AG04449 (cell line): ENCODE measurements around the gene PIK3AP1.
"Not testable (repeated sequence)": the region's sequence is repeated elsewhere in the genome, so short reads cannot be mapped to it uniquely, and the experiment has no call there.

ENCODE experiments used
- CTCF ChIA-PET: fragments of 350-600 bp; formaldehyde crosslinking; extraction: SDS; loops from one replicate; lab custom pipeline; 2021; ENCODE audit warnings: antibody characterized with exemption; lab: Yijun Ruan, JAX
- POLR2A ChIA-PET: fragments of 400-600, 350-600 bp; formaldehyde crosslinking; extraction: SDS; loops from one replicate; lab custom pipeline; 2020; ENCODE audit warnings: antibody characterized with exemption, inconsistent platforms; lab: Yijun Ruan, JAX
- DNase-seq: peaks from one replicate; pipeline ENCODE4 v3.0.0-alpha.2; 2010; ENCODE audit warnings: low read depth, low spot score
- H3K4me3 ChIP-seq: 2 replicates; pipeline ENCODE4 v1.5.1; 2011; ENCODE audit warnings: low read depth, mild to moderate bottlenecking, control low read depth, low read length
- CTCF ChIP-seq: IDR thresholded peaks from one replicate; pipeline ENCODE4 v1.5.1; 2011; ENCODE audit warnings: mild to moderate bottlenecking, moderate library complexity, low read length, control low read depth, inconsistent platforms; ENCODE audit not compliant: insufficient read depth; ENCODE audit errors: missing control alignments

Gene PIK3AP1

GRCh38 chr10:96746503-96746902 lies 26.2 kb upstream of the PIK3AP1 start:
- CTCF ChIA-PET, result interaction anchor here (0.9 kb wide), 1 partner anchor 106 kb away, joined by 4 read pairs; no protein-coding TSS in a partner anchor

GRCh38 chr10:96745950-96746349 lies 25.6 kb upstream of the PIK3AP1 start:
- H3K4me3 ChIP-seq, result no peak overlapping the region
- no peak for TF ChIP-seq CTCF
- ChIA-PET CTCF (interaction anchor here (0.9 kb wide), 1 partner anchor 105 kb away, joined by 4 read pairs; no protein-coding TSS in a partner anchor), POLR2A (no interaction called here)
- DNase-seq, result no peak

More at GRCh38 chr10:96746503-96746902, 26.2 kb upstream of the PIK3AP1 start:
- POLR2A ChIA-PET, result no interaction called here
- no peak for DNase-seq
- no peak overlapping the region for H3K4me3 ChIP-seq
- no peak for TF ChIP-seq CTCF

- POLR2A ChIA-PET, result no interaction called here
- no peak for DNase-seq
Observed at GRCh38 chr10:96743988-96744585, 23.8 kb upstream of the PIK3AP1 start.

GRCh38 chr10:96741557-96741956 lies 21.2 kb upstream of the PIK3AP1 start:
- POLR2A ChIA-PET, result not testable (repeated sequence)

More at GRCh38 chr10:96743988-96744585, 23.8 kb upstream of the PIK3AP1 start:
- TF ChIP-seq CTCF, result no peak
- H3K4me3 ChIP-seq, result no peak overlapping the region
- CTCF ChIA-PET, result interaction anchor here (0.6 to 2.7 kb wide), 4 partner anchors 33 to 221 kb away, joined by 3 to 23 read pairs (median 3); no protein-coding TSS in a partner anchor

GRCh38 chr10:96740579-96741281 lies 20.4 kb upstream of the PIK3AP1 start:
- ChIA-PET POLR2A (no interaction called here), CTCF (interaction anchor here (1.1 to 1.7 kb wide), 4 partner anchors 9 to 366 kb away, joined by 3 to 8 read pairs (median 3); no protein-coding TSS in a partner anchor)
- no peak for TF ChIP-seq CTCF
- H3K4me3 ChIP-seq, result no peak overlapping the region
- DNase-seq, result no peak

More at GRCh38 chr10:96741557-96741956, 21.2 kb upstream of the PIK3AP1 start:
- CTCF ChIA-PET, result interaction anchor here (1.1 to 1.7 kb wide), 3 partner anchors 9 to 100 kb away, joined by 3 to 8 read pairs (median 3); no protein-coding TSS in a partner anchor
- not testable (repeated sequence) for DNase-seq, H3K4me3 ChIP-seq

GRCh38 chr10:96740141-96740540 lies 19.8 kb upstream of the PIK3AP1 start:
- POLR2A ChIA-PET, result no interaction called here
- CTCF ChIA-PET, result interaction anchor here (1.1 to 1.7 kb wide), 4 partner anchors 8 to 365 kb away, joined by 3 to 8 read pairs (median 3); no protein-coding TSS in a partner anchor

GRCh38 chr10:96737307-96737902 lies 17.1 kb upstream of the PIK3AP1 start:
- POLR2A ChIA-PET, CTCF ChIA-PET, H3K4me3 ChIP-seq, DNase-seq: not testable (repeated sequence)

More at GRCh38 chr10:96740141-96740540, 19.8 kb upstream of the PIK3AP1 start:
- TF ChIP-seq CTCF, result no peak
- no peak overlapping the region for H3K4me3 ChIP-seq
- DNase-seq, result no peak
